Endothelial cell of umbilical vein (primary cell): ENCODE measurements around the gene DCPS. TPM values are rescaled to one million over a fixed set of nuclear protein-coding genes. Genes with fewer than 3 reads are reported as not detected.

ENCODE experiments used
- BruUV-seq: library from RNA; stranded (reverse); fragments of 400-500 nt; replicated peaks from 2 replicates; lab custom pipeline; 2021; lab: Mats Ljungman, UMichigan
- CTCF ChIA-PET: fragments of 300-600, 350-600 bp; sonication (Branson Sonifier 250); formaldehyde crosslinking; loops from one replicate; lab custom pipeline; 2021; ENCODE audit warnings: antibody characterized with exemption, inconsistent platforms; lab: Charles Lee
- POLR2A ChIA-PET: fragments of 300-600, 350-600 bp; sonication (Branson Sonifier 250); formaldehyde crosslinking; loops from one replicate; lab custom pipeline; 2021; ENCODE audit warnings: antibody characterized with exemption, inconsistent platforms; lab: Charles Lee
- DNase-seq: peaks from one replicate; pipeline ENCODE4 v3.0.0-alpha.2; 2011; ENCODE audit warnings: low read depth, low spot score
- FAIRE-seq: peaks from 2 replicates; lab custom pipeline; 2011; peaks lifted over from hg19 to GRCh38; lab: Jason Lieb, UNC
- H2AFZ ChIP-seq: 2 replicates; pipeline ENCODE4 v1.6.0; 2012; ENCODE audit warnings: low read depth, low read length, control low read depth, inconsistent platforms
- H3K27ac ChIP-seq: 2 replicates; pipeline ENCODE4 v1.5.1; 2011; ENCODE audit warnings: low read depth, mild to moderate bottlenecking, control low read depth, low read length, moderate library complexity; ENCODE audit not compliant: insufficient read depth
- H3K27me3 ChIP-seq, 2 experiments: 2 replicates each; pipeline versions ENCODE4 v1.6.0 to v1.6.1; 2011; ENCODE audit warnings: low read length in 2 of 2, mixed read lengths in 1 of 2; ENCODE audit not compliant: control insufficient read depth in 2 of 2, insufficient read depth in 2 of 2
- H3K36me3 ChIP-seq, 2 experiments: 2 replicates in 1 of 2; 3 replicates in 1 of 2; pipeline ENCODE4 v1.5.1; 2011; ENCODE audit warnings: low read length in 2 of 2, mild to moderate bottlenecking in 1 of 2, moderate library complexity in 1 of 2; ENCODE audit not compliant: control insufficient read depth in 2 of 2, insufficient read depth in 2 of 2; ENCODE audit errors: extremely low read depth in 1 of 2
- H3K4me1 ChIP-seq: 3 replicates; pipeline ENCODE4 v1.5.1; 2011; ENCODE audit warnings: mild to moderate bottlenecking, low read length; ENCODE audit not compliant: control insufficient read depth, insufficient read depth; ENCODE audit errors: extremely low read depth
- H3K4me2 ChIP-seq: 2 replicates; pipeline ENCODE4 v1.6.1; 2011; ENCODE audit warnings: low read length, control low read depth, mixed read lengths; ENCODE audit not compliant: insufficient read depth
- H3K4me3 ChIP-seq, 3 experiments: fragments of 200-600 bp in 1 of 3; sonication (generic), shearing (Covaris generic) in 1 of 3; replicated peaks in 1 of 3; 2 replicates each; pipeline ENCODE4 v1.5.1; 2011 to 2016; ENCODE audit warnings: control low read depth in 3 of 3, low read length in 3 of 3, mild to moderate bottlenecking in 2 of 3, inconsistent platforms in 1 of 3, low read depth in 1 of 3, moderate library complexity in 1 of 3; ENCODE audit not compliant: insufficient read depth in 1 of 3
- H3K79me2 ChIP-seq: 2 replicates; pipeline ENCODE4 v1.6.0; 2012; ENCODE audit warnings: low read length, inconsistent platforms; ENCODE audit not compliant: control insufficient read depth, insufficient read depth
- H3K9ac ChIP-seq: replicated peaks from 2 replicates; pipeline ENCODE3; 2011; ENCODE audit warnings: low read length, control low read depth; ENCODE audit not compliant: insufficient read depth; ENCODE audit errors: extremely low read depth
- H3K9me1 ChIP-seq: replicated peaks from 3 replicates; pipeline ENCODE4 v1.6.0; 2011; ENCODE audit warnings: mild to moderate bottlenecking, low read length; ENCODE audit not compliant: control insufficient read depth, insufficient read depth; ENCODE audit errors: extremely low read depth
- H3K9me3 ChIP-seq: replicated peaks from 2 replicates; pipeline ENCODE4 v1.5.1; 2012; ENCODE audit warnings: low read length, inconsistent platforms; ENCODE audit not compliant: control insufficient read depth, insufficient read depth
- H4K20me1 ChIP-seq: replicated peaks from 2 replicates; pipeline ENCODE3; 2011; ENCODE audit warnings: mild to moderate bottlenecking, low read length; ENCODE audit not compliant: control insufficient read depth, insufficient read depth; ENCODE audit errors: extremely low read depth
- EZH2 ChIP-seq: IDR thresholded peaks from 2 replicates; pipeline ENCODE4 v1.6.1; 2012; ENCODE audit warnings: borderline replicate concordance, low read depth, mild to moderate bottlenecking, moderate library complexity, low read length, inconsistent platforms; ENCODE audit not compliant: severe bottlenecking
- FOS ChIP-seq: IDR thresholded peaks from 2 replicates; pipeline ENCODE4 v1.6.1; 2011; ENCODE audit warnings: mild to moderate bottlenecking, low read length, moderate library complexity, borderline replicate concordance; ENCODE audit not compliant: insufficient read depth
- GATA2 ChIP-seq: IDR thresholded peaks from 2 replicates; pipeline ENCODE4 v1.7.0; 2011; ENCODE audit warnings: low read depth, mild to moderate bottlenecking, moderate library complexity, mixed read lengths, low read length; ENCODE audit not compliant: insufficient read length, insufficient read depth
- JUN ChIP-seq: IDR thresholded peaks from 2 replicates; pipeline ENCODE4 v1.6.1; 2011; ENCODE audit warnings: borderline replicate concordance, low read depth; ENCODE audit not compliant: insufficient read length, insufficient read depth
- MYC ChIP-seq: IDR thresholded peaks from one replicate; pipeline ENCODE4 v1.6.1; 2011; ENCODE audit warnings: mild to moderate bottlenecking, low read depth, low read length
- POLR2A ChIP-seq: IDR thresholded peaks from 2 replicates; pipeline ENCODE4 v1.6.1; 2012; ENCODE audit warnings: low read depth, mild to moderate bottlenecking, control low read depth, low read length
- POLR2AphosphoS5 ChIP-seq: IDR thresholded peaks from 2 replicates; pipeline ENCODE4 v1.6.1; 2012; ENCODE audit warnings: low read depth, mild to moderate bottlenecking, control low read depth, low read length, moderate library complexity; ENCODE audit not compliant: insufficient read depth
- dilution Hi-C: fragments of 300-500 bp; cut with MboI; formaldehyde crosslinking; loops from one replicate; pipeline ENCODE4 v1.15.0; 2019; ENCODE audit warnings: low sequenced_read_pairs; ENCODE audit not compliant: extremely low pct_ligation_motif_present
- intact Hi-C: fragments of 100-400 bp; cut with micrococcal nuclease; formaldehyde crosslinking; loops from one replicate; pipeline ENCODE4 v1.10.0; 2022
- polyA plus RNA-seq, 4 experiments: library from polyadenylated mRNA; depleted of rRNA in 3 of 4; stranded (reverse) in 3 of 4; unstranded in 1 of 4; fragments of >200 nt; gene quantifications; 2 replicates each; pipeline versions ENCODE4 v1.2.1 to v1.2.3, GENCODE V29; 2011 to 2012; ENCODE audit warnings: missing spikeins in 1 of 4
- total RNA-seq: library from RNA; stranded (reverse); gene quantifications from 2 replicates; pipeline ENCODE4 v1.2.3, GENCODE V29; 2021
- TF ChIP-seq, protein P1 (sequence below), 2 donors: IDR thresholded peaks; 1 replicate in 1 of 2; 2 replicates in 1 of 2; pipeline ENCODE4 v1.5.1; 2011; ENCODE audit warnings: low read length in 2 of 2, mild to moderate bottlenecking in 2 of 2, moderate library complexity in 2 of 2, control low read depth in 1 of 2, inconsistent platforms in 1 of 2, low read depth in 1 of 2; ENCODE audit not compliant: insufficient read depth in 1 of 2; ENCODE audit errors: extremely low read depth in 1 of 2
- TF ChIP-seq, protein P2 (sequence below): IDR thresholded peaks from 2 replicates; pipeline ENCODE4 v1.6.1; 2011; ENCODE audit not compliant: insufficient read depth, insufficient read length

Gene DCPS
- total and polyA plus RNA-seq, 2 donors (not counting 3 experiments of a cell fraction or from before 2014, with no cell fraction given), result 19.6 to 36.0 TPM

GRCh38 chr11:126343051-126343450 lies 39.2 kb downstream of the DCPS start:
- FAIRE-seq, result no peak
- POLR2A ChIA-PET, result no interaction called here
- CTCF ChIA-PET, result no interaction called here

DNA sequence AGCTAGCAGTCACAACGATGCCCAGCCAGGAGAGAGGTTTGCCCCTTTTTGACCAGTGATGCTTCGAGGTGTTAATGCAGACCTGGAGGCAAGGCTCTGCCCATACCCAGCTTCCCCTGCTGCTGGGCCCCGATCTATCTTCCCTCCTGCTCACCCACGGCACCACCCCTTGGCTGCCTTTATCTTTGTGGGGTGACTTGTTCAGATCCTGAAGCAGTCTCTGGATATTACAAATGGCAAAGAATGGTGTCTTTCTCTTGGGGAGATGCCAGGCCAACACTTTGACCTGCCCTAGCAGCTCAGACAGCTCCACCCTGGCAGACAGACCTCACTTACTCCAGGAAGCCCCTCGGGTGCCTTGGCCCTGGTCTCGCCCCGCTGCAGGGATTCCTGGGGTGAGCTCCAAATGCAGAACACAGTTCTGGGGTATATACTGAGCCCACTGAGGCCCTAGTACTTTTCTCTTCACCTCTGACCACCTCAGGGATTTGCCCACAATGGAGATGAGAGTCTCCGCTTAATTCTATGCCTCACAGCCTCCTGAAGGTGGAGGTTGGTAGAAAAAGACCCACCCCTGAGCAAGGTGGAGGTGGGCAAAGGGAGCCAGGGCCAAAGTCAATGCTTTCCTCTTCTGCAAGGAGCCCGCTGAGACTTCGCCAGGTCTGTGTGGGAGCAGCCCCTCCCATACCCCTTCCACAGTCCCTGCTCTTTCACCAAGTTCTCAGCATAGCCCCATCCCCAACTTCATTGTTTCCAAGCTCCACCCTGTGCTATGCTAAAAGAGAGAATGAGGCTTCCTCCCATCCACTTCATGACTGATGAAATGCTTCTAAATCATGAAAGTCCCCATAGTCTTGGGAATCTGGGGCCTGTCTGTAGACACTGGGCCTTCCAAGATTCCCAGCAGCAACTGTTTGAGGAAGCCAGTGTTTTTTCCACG lies 40.6 kb downstream of the DCPS start:
- Histone ChIP-seq H3K9me3 (no peaks in the 10 kb centered on the region), H3K9me1 (no peaks in the 10 kb centered on the region), H3K4me3 (no peak overlapping the region), H3K27ac (no peak overlapping the region), H3K79me2 (peaks cover 11% of the 10 kb centered on the region), H4K20me1 (no peaks in the 10 kb centered on the region), H3K4me2 (no peak overlapping the region), H3K27me3 (no peaks in the 10 kb centered on the region), H3K9ac (no peak overlapping the region), H3K36me3 (peaks cover 0 to 2% of the 10 kb centered on the region in 2 experiments), H3K4me1 (peaks cover 62% of the 10 kb centered on the region), H2AFZ (no peak overlapping the region)
- ChIA-PET CTCF (no interaction called here), POLR2A (no interaction called here)
- TF ChIP-seq EZH2 (no peak), FOS (no peak), POLR2A (no peak), MYC (no peak), GATA2 (no peak), JUN (no peak), POLR2AphosphoS5 (no peak)
- TF ChIP-seq, protein P1, sequence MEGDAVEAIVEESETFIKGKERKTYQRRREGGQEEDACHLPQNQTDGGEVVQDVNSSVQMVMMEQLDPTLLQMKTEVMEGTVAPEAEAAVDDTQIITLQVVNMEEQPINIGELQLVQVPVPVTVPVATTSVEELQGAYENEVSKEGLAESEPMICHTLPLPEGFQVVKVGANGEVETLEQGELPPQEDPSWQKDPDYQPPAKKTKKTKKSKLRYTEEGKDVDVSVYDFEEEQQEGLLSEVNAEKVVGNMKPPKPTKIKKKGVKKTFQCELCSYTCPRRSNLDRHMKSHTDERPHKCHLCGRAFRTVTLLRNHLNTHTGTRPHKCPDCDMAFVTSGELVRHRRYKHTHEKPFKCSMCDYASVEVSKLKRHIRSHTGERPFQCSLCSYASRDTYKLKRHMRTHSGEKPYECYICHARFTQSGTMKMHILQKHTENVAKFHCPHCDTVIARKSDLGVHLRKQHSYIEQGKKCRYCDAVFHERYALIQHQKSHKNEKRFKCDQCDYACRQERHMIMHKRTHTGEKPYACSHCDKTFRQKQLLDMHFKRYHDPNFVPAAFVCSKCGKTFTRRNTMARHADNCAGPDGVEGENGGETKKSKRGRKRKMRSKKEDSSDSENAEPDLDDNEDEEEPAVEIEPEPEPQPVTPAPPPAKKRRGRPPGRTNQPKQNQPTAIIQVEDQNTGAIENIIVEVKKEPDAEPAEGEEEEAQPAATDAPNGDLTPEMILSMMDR (IDR thresholded peaks at IDR 0.05; ENCODE audit: extremely low read depth in 1 of 2, insufficient read depth in 1 of 2, low read depth in 1 of 2, low read length in 2 of 2), result no peak
- TF ChIP-seq, protein P2, sequence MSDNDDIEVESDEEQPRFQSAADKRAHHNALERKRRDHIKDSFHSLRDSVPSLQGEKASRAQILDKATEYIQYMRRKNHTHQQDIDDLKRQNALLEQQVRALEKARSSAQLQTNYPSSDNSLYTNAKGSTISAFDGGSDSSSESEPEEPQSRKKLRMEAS, result no peak
- intact Hi-C loops (loop anchor here (5.0 kb wide), 2 partner anchors 73 to 132 kb away; partner anchors contain the start of genes FAM118B and RPUSD4), dilution Hi-C loops (no loop called here)
- FAIRE-seq (no peak), DNase-seq (no peak)
- no TSS peak for BruUV-seq

More at GRCh38 chr11:126343051-126343450, 39.2 kb downstream of the DCPS start:
- Histone ChIP-seq H3K9ac (no peak overlapping the region), H2AFZ (no peak overlapping the region), H4K20me1 (no peaks in the 10 kb centered on the region), H3K9me3 (no peaks in the 10 kb centered on the region), H3K27me3 (no peaks in the 10 kb centered on the region), H3K36me3 (peaks cover 0 to 2% of the 10 kb centered on the region in 2 experiments), H3K4me2 (no peak overlapping the region), H3K9me1 (no peaks in the 10 kb centered on the region), H3K79me2 (peaks cover 8% of the 10 kb centered on the region), H3K4me3 (no peak overlapping the region), H3K27ac (no peak overlapping the region), H3K4me1 (peaks cover 49% of the 10 kb centered on the region)
- dilution Hi-C loops, result no loop called here
- BruUV-seq, result no TSS peak
- TF ChIP-seq FOS (no peak), JUN (no peak), MYC (no peak)
- TF ChIP-seq, protein P2, result no peak
- no peak for DNase-seq
- intact Hi-C loops, result no loop called here
